ENCODE measurements around the gene PALLD. TPM values are rescaled to one million over a fixed set of nuclear protein-coding genes. Genes with fewer than 3 reads are reported as not detected.
A peak's percentile ranks its signal among the peaks of the same experiment; 100 is the strongest.

PALLD gene
- total and polyA plus RNA-seq, 2 experiments from 2014 or later, result 157 to 178 TPM

- H3K4me3 ChIP-seq, result no peak overlapping the region
- H3K4me1 ChIP-seq (ENCODE audit: low read depth), result peaks cover 22% of the 10 kb centered on the region
- peaks cover 5% of the 10 kb centered on the region for H3K36me3 ChIP-seq
- H3K27me3 ChIP-seq, result no peaks in the 10 kb centered on the region
- H3K27ac ChIP-seq, result no peak overlapping the region
- no peaks in the 10 kb centered on the region for H3K9me3 ChIP-seq (ENCODE audit: low read depth)
- no peak for TF ChIP-seq CTCF (IDR thresholded peaks at IDR 0.05; ENCODE audit: low read depth, low read length)
- DNase-seq (ENCODE audit: low read depth in 1 of 2, low spot score in 1 of 2), result no peak
Observed at GRCh38 chr4:168771251-168771650, 274.4 kb downstream of the PALLD start.

- Histone ChIP-seq H3K9me3 (ENCODE audit: low read depth) (no peaks in the 10 kb centered on the region), H3K4me3 (no peak overlapping the region), H3K4me1 (ENCODE audit: low read depth) (peaks cover 28% of the 10 kb centered on the region), H3K36me3 (no peaks in the 10 kb centered on the region), H3K27me3 (no peaks in the 10 kb centered on the region), H3K27ac (peak overlapping the region; percentile 67)
- DNase-seq (ENCODE audit: low read depth in 1 of 2, low spot score in 1 of 2), result no peak
- TF ChIP-seq CTCF (IDR thresholded peaks at IDR 0.05; ENCODE audit: low read depth, low read length), result no peak
Observed at GRCh38 chr4:168773388-168774195, 276.7 kb downstream of the PALLD start.

GRCh38 chr4:168776382-168776781, 279.5 kb downstream of the PALLD start:
- Histone ChIP-seq H3K9me3 (ENCODE audit: low read depth) (no peaks in the 10 kb centered on the region), H3K27me3 (no peaks in the 10 kb centered on the region), H3K36me3 (no peaks in the 10 kb centered on the region), H3K27ac (no peak overlapping the region), H3K4me3 (no peak overlapping the region), H3K4me1 (ENCODE audit: low read depth) (peaks cover 26% of the 10 kb centered on the region)
- no peak for TF ChIP-seq CTCF (IDR thresholded peaks at IDR 0.05; ENCODE audit: low read depth, low read length)
- no peak for DNase-seq (ENCODE audit: low read depth in 1 of 2, low spot score in 1 of 2)

GRCh38 chr4:168777277-168777965, 280.6 kb downstream of the PALLD start:
- Histone ChIP-seq H3K4me1 (ENCODE audit: low read depth) (peaks cover 26% of the 10 kb centered on the region), H3K9me3 (ENCODE audit: low read depth) (no peaks in the 10 kb centered on the region), H3K4me3 (no peak overlapping the region), H3K27ac (peak overlapping the region; percentile 70), H3K27me3 (no peaks in the 10 kb centered on the region), H3K36me3 (no peaks in the 10 kb centered on the region)
- no peak for DNase-seq (ENCODE audit: low read depth in 1 of 2, low spot score in 1 of 2)
- TF ChIP-seq CTCF (IDR thresholded peaks at IDR 0.05; ENCODE audit: low read depth, low read length), result no peak

GRCh38 chr4:168781341-168781740, 284.5 kb downstream of the PALLD start:
- Histone ChIP-seq H3K9me3 (ENCODE audit: low read depth) (no peaks in the 10 kb centered on the region), H3K27ac (peak overlapping the region; percentile 59), H3K4me1 (ENCODE audit: low read depth) (peaks cover 18% of the 10 kb centered on the region), H3K36me3 (no peaks in the 10 kb centered on the region), H3K4me3 (no peak overlapping the region), H3K27me3 (no peaks in the 10 kb centered on the region)
- peak in 1 of 2 donors; percentile 61 for DNase-seq (ENCODE audit: low read depth in 1 of 2, low spot score in 1 of 2)
- TF ChIP-seq CTCF (IDR thresholded peaks at IDR 0.05; ENCODE audit: low read depth, low read length), result no peak

Measured in cardiac muscle cell (in vitro differentiated cells and primary cell).